Naive thymus-derived CD4-positive, alpha-beta T cell (primary cell): Measurements from ENCODE around the gene PABPN1L. TPM values are rescaled to one million over a fixed set of nuclear protein-coding genes. Genes with fewer than 3 reads are reported as not detected.

Experiments used
- ATAC-seq: fragments of 150-1000 bp; cut with Tn5 transposase; 2 replicates; pipeline ENCODE4 v1.10.0; 2021; ENCODE audit warnings: mild to moderate bottlenecking, moderate library complexity
- CTCF ChIA-PET: fragments of 350-600 bp; sonication (Branson Sonifier 250); formaldehyde crosslinking; loops from one replicate; lab custom pipeline; 2021; ENCODE audit warnings: antibody characterized with exemption; lab: Charles Lee
- POLR2A ChIA-PET: fragments of 350-600 bp; sonication (Branson Sonifier 250); formaldehyde crosslinking; loops from one replicate; lab custom pipeline; 2021; ENCODE audit warnings: antibody characterized with exemption, inconsistent platforms; lab: Charles Lee
- DNase-seq, 9 donors: peaks; one replicate each; pipeline versions ENCODE4 v3.0.0 to v3.0.0-alpha.2; 2020 to 2022; ENCODE audit warnings: mixed read lengths in 1 of 9
- H3K27ac ChIP-seq: one replicate; pipeline ENCODE4 v1.7.0; 2013; ENCODE audit warnings: mild to moderate bottlenecking, low read depth, low read length, moderate library complexity
- H3K27me3 ChIP-seq, 2 donors: one replicate each; pipeline ENCODE4 v1.7.0; 2013; ENCODE audit warnings: low read length in 2 of 2, mild to moderate bottlenecking in 2 of 2, moderate library complexity in 2 of 2; ENCODE audit not compliant: control insufficient read depth in 2 of 2, insufficient read depth in 2 of 2
- H3K36me3 ChIP-seq, 3 experiments: 1 replicate in 2 of 3; 2 replicates in 1 of 3; pipeline ENCODE4 v1.7.0; 2013; ENCODE audit warnings: low read length in 3 of 3, mild to moderate bottlenecking in 3 of 3, moderate library complexity in 1 of 3; ENCODE audit not compliant: insufficient read depth in 3 of 3, control insufficient read depth in 2 of 3
- H3K4me1 ChIP-seq, 2 donors: one replicate each; pipeline ENCODE4 v1.7.0; 2013; ENCODE audit warnings: low read length in 2 of 2, mild to moderate bottlenecking in 2 of 2, moderate library complexity in 1 of 2; ENCODE audit not compliant: control insufficient read depth in 2 of 2, insufficient read depth in 2 of 2
- H3K4me3 ChIP-seq: 2 replicates; pipeline ENCODE4 v1.7.0; 2013; ENCODE audit warnings: mild to moderate bottlenecking, low read length
- H3K9me3 ChIP-seq, 3 experiments: 1 replicate in 2 of 3; 2 replicates in 1 of 3; pipeline ENCODE4 v1.7.0; 2013; ENCODE audit warnings: low read length in 3 of 3; ENCODE audit not compliant: control insufficient read depth in 2 of 3
- H3K27ac Mint-ChIP-seq, 9 donors: one replicate each; pipeline ENCODE4 v1.8.0; 2020 to 2022; ENCODE audit warnings: mixed read lengths in 9 of 9, mild to moderate bottlenecking in 8 of 9, moderate library complexity in 5 of 9, inconsistent platforms in 2 of 9
- H3K27me3 Mint-ChIP-seq, 5 donors: one replicate each; pipeline ENCODE4 v1.8.0; 2021 to 2022; ENCODE audit warnings: mixed read lengths in 5 of 5, mild to moderate bottlenecking in 1 of 5
- H3K36me3 Mint-ChIP-seq, 5 donors: one replicate each; pipeline ENCODE4 v1.8.0; 2020 to 2022; ENCODE audit warnings: mixed read lengths in 5 of 5, mild to moderate bottlenecking in 3 of 5, inconsistent platforms in 1 of 5
- H3K4me1 Mint-ChIP-seq, 7 donors: one replicate each; pipeline ENCODE4 v1.8.0; 2020 to 2022; ENCODE audit warnings: mixed read lengths in 7 of 7, mild to moderate bottlenecking in 3 of 7, inconsistent platforms in 1 of 7
- H3K4me3 Mint-ChIP-seq, 10 donors: one replicate each; pipeline ENCODE4 v1.8.0; 2020 to 2022; ENCODE audit warnings: mild to moderate bottlenecking in 10 of 10, mixed read lengths in 10 of 10, moderate library complexity in 6 of 10, inconsistent platforms in 2 of 10
- H3K9me3 Mint-ChIP-seq, 11 donors: one replicate each; pipeline ENCODE4 v1.8.0; 2020 to 2022; ENCODE audit warnings: mixed read lengths in 11 of 11, mild to moderate bottlenecking in 4 of 11, inconsistent platforms in 1 of 11, moderate library complexity in 1 of 11
- intact Hi-C, 2 donors: fragments of 100-400 bp; cut with micrococcal nuclease; formaldehyde crosslinking; loops; one replicate each; pipeline ENCODE4 v1.15.1; 2023
- polyA plus RNA-seq, 2 donors: library from polyadenylated mRNA; unstranded; fragments of 300-500 nt; fragmentation: Illumina TruSeq; gene quantifications; one replicate each; pipeline ENCODE4 v1.2.3, GENCODE V29; 2021
- total RNA-seq, 6 experiments: library from RNA in 5 of 6; stranded (reverse) in 5 of 6; gene quantifications; 1 replicate in 5 of 6; 2 replicates in 1 of 6; pipeline ENCODE4 v1.2.3 and lab custom pipeline; 2021 to 2026

PABPN1L gene
- total and polyA plus RNA-seq, 7 experiments from 2014 or later = not detected

DNA sequence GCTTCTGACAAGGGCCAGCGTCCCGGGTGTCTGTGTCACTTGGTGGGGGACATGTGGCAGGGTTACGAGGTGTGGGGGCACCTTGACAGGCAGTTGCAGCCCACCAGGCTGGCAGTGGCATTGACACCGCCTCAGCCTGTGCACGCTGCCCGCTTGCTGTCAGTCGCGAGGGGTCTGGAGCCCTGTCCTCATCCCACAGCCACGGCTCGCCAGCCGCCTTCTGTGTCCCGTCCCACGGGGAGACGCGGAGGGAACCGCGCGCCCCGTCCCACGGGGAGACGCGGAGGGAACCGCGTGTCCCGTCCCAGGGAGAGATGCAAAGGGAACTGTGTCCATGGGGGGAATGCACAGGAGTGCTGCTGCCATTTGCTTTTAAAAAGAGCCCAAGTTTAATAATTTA is 3.5 kb downstream of the PABPN1L start:
- no peaks in the 10 kb centered on the region for H3K9me3 ChIP-seq
- Mint-ChIP-seq H3K4me3 (no peak overlapping the region), H3K27ac (peak overlapping the region in 1 of 9 donors; percentile 5), H3K36me3 (peaks cover 0 to 29% (median 0%) of the 10 kb centered on the region in 5 donors), H3K9me3 (no peaks in the 10 kb centered on the region), H3K27me3 (no peaks in the 10 kb centered on the region), H3K4me1 (peaks cover 6 to 18% (median 12%) of the 10 kb centered on the region in 7 donors)
- CTCF ChIA-PET = no interaction called here
- ATAC-seq (no peak), DNase-seq (no peak)
- intact Hi-C loops = no loop called here
- no peak overlapping the region for H3K27ac ChIP-seq
- no peaks in the 10 kb centered on the region for H3K27me3 ChIP-seq
- H3K4me1 ChIP-seq = peaks cover 7 to 8% of the 10 kb centered on the region in 2 donors
- H3K4me3 ChIP-seq = no peak overlapping the region
- POLR2A ChIA-PET = interaction anchor here (0.6 kb wide), 1 partner anchor 51 kb away, joined by 3 read pairs; no protein-coding TSS in a partner anchor
- peaks cover 4 to 42% (median 7%) of the 10 kb centered on the region in 3 experiments for H3K36me3 ChIP-seq

GRCh38 chr16:88861359-88861758 is 5.1 kb downstream of the PABPN1L start:
- Histone ChIP-seq H3K27me3 (no peaks in the 10 kb centered on the region), H3K9me3 (no peaks in the 10 kb centered on the region), H3K4me3 (no peak overlapping the region), H3K27ac (no peak overlapping the region), H3K4me1 (peaks cover 10 to 11% of the 10 kb centered on the region in 2 donors), H3K36me3 (peaks cover 4 to 49% (median 7%) of the 10 kb centered on the region in 3 experiments)
- H3K27ac Mint-ChIP-seq = no peak overlapping the region
- DNase-seq (no peak), ATAC-seq (no peak)
- peaks cover 0 to 29% (median 3%) of the 10 kb centered on the region in 5 donors for H3K36me3 Mint-ChIP-seq
- peaks cover 10 to 23% (median 18%) of the 10 kb centered on the region in 7 donors for H3K4me1 Mint-ChIP-seq
- ChIA-PET CTCF (no interaction called here), POLR2A (interaction anchor here (1.6 kb wide), 1 partner anchor 115 kb away, joined by 4 read pairs; no protein-coding TSS in a partner anchor)
- peaks cover 0 to 1% (median 0%) of the 10 kb centered on the region in 11 donors for H3K9me3 Mint-ChIP-seq
- peak overlapping the region in 1 of 10 donors; percentile 34 for H3K4me3 Mint-ChIP-seq
- H3K27me3 Mint-ChIP-seq = no peaks in the 10 kb centered on the region
- intact Hi-C loops = no loop called here

DNA sequence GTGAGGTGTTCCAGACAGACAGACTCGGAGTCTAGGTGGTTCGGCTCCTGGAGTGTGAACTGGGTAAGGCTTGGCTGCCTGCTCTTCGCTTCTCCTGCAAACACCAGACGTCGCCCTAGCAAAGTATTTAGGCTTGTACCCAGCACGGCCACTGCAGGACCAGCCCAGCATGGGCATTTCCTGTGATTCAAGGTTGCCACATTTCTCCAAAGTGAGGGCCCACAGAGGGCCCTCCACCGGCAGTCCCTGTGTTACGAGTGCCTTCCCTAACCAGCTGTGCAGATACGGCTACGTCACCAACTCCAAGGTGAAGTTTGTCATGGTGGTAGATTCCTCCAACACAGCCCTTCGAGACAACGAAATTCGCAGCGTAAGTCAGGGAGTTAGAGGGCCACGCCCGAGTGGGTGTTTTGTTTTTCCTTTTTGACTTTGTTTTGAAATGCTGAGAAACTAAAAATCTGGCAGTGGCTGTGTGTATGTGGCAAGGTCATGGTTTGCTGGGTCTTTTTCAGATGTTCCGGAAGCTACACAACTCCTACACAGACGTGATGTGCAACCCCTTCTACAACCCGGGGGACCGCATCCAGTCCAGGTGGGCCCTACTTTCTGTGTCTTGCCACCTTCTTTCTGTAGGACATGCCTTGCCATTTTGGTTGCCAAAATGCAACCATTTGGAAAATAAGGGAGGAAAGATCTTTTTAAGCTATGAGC is 6.9 kb downstream of the PABPN1L start:
- CTCF ChIA-PET = interaction anchor here (3.5 kb wide), 1 partner anchor 78 kb away, joined by 15 read pairs; no protein-coding TSS in a partner anchor
- Mint-ChIP-seq H3K27me3 (no peaks in the 10 kb centered on the region), H3K9me3 (peaks cover 0 to 3% (median 0%) of the 10 kb centered on the region in 11 donors), H3K27ac (peak overlapping the region in 1 of 9 donors; percentile 65), H3K4me3 (peak overlapping the region in 2 of 10 donors; percentile 47 to 99), H3K36me3 (peaks cover 0 to 29% (median 3%) of the 10 kb centered on the region in 5 donors), H3K4me1 (peaks cover 23 to 39% (median 32%) of the 10 kb centered on the region in 7 donors)
- ATAC-seq (no peak), DNase-seq (no peak)
- H3K27me3 ChIP-seq = no peaks in the 10 kb centered on the region
- H3K36me3 ChIP-seq = peaks cover 4 to 49% (median 7%) of the 10 kb centered on the region in 3 experiments
- intact Hi-C loops = loop anchor here (5.0 to 10.0 kb wide), 5 partner anchors 83 to 648 kb away; partner anchors contain the start of genes SPG7 (in 1 of the 2) and ZC3H18 (in 1 of the 2)
- H3K4me3 ChIP-seq = no peak overlapping the region
- POLR2A ChIA-PET = interaction anchor here (1.6 to 3.6 kb wide), 2 partner anchors 49 to 113 kb away, joined by 4 to 42 read pairs; partner anchors contain the start of gene APRT
- no peaks in the 10 kb centered on the region for H3K9me3 ChIP-seq
- peaks cover 18 to 25% of the 10 kb centered on the region in 2 donors for H3K4me1 ChIP-seq
- no peak overlapping the region for H3K27ac ChIP-seq

- H3K4me1 ChIP-seq = peaks cover 20 to 25% of the 10 kb centered on the region in 2 donors
- POLR2A ChIA-PET = interaction anchor here (0.6 to 3.6 kb wide), 26 partner anchors 9 to 1016 kb away, joined by 3 to 42 read pairs (median 4); partner anchors contain the start of genes APRT, CTU2, PABPN1L and RNF166
- H3K4me1 Mint-ChIP-seq = peaks cover 24 to 42% (median 34%) of the 10 kb centered on the region in 7 donors
- peak overlapping the region; percentile 94 to 100 (median 98) for H3K4me3 Mint-ChIP-seq
- H3K27ac Mint-ChIP-seq = peak overlapping the region; percentile 88 to 100 (median 94)
- CTCF ChIA-PET = interaction anchor here (0.6 to 3.5 kb wide), 13 partner anchors 9 to 431 kb away, joined by 3 to 15 read pairs (median 5); partner anchors contain the start of gene APRT
- H3K9me3 ChIP-seq = no peaks in the 10 kb centered on the region
- peaks cover 4 to 47% (median 7%) of the 10 kb centered on the region in 3 experiments for H3K36me3 ChIP-seq
- H3K9me3 Mint-ChIP-seq = peaks cover 0 to 3% (median 0%) of the 10 kb centered on the region in 11 donors
- intact Hi-C loops = loop anchor here (1.0 to 10.0 kb wide), 24 partner anchors 42 to 649 kb away; partner anchors contain the start of genes CDH15 (in 2 of the 2), PIEZO1 (in 2 of the 2), ZC3H18 (in 2 of the 2) and CDT1 (in 1 of the 2)
- peak overlapping the region; percentile 71 for H3K27ac ChIP-seq
- H3K4me3 ChIP-seq = peak overlapping the region; percentile 98
- no peaks in the 10 kb centered on the region for H3K27me3 ChIP-seq
- peaks cover 0 to 29% (median 3%) of the 10 kb centered on the region in 5 donors for H3K36me3 Mint-ChIP-seq
- H3K27me3 Mint-ChIP-seq = no peaks in the 10 kb centered on the region
- peak; percentile 51 for ATAC-seq
- DNase-seq = peak; percentile 54 to 72 (median 69)
Measured at GRCh38 chr16:88857728-88858339, 8.6 kb downstream of the PABPN1L start.

- Histone ChIP-seq H3K9me3 (no peaks in the 10 kb centered on the region), H3K27me3 (no peaks in the 10 kb centered on the region), H3K4me3 (peak within 1 kb of the TSS; percentile 98), H3K36me3 (peaks cover 1 to 39% (median 7%) of the 10 kb centered on the region in 3 experiments), H3K4me1 (peaks cover 20 to 25% of the 10 kb centered on the region in 2 donors), H3K27ac (peak within 1 kb of the TSS; percentile 71)
- Mint-ChIP-seq H3K9me3 (peaks cover 0 to 3% (median 0%) of the 10 kb centered on the region in 11 donors), H3K36me3 (peaks cover 0 to 23% (median 3%) of the 10 kb centered on the region in 5 donors), H3K4me1 (peaks cover 24 to 46% (median 41%) of the 10 kb centered on the region in 7 donors), H3K27me3 (no peaks in the 10 kb centered on the region), H3K27ac (peak within 1 kb of the TSS; percentile 88 to 100 (median 94)), H3K4me3 (peak within 1 kb of the TSS; percentile 94 to 100 (median 98))
- CTCF ChIA-PET = interaction anchor here (0.6 to 3.5 kb wide), 10 partner anchors 42 to 432 kb away, joined by 3 to 15 read pairs (median 5); partner anchors contain the start of gene APRT
- intact Hi-C loops = loop anchor here (1.0 to 10.0 kb wide), 24 partner anchors 41 to 650 kb away; partner anchors contain the start of genes CDH15 (in 2 of the 2), PIEZO1 (in 2 of the 2), ZC3H18 (in 2 of the 2) and CDT1 (in 1 of the 2)
- POLR2A ChIA-PET = interaction anchor here (0.6 to 3.6 kb wide), 36 partner anchors 10 to 1016 kb away, joined by 3 to 42 read pairs (median 3); partner anchors contain the start of genes APRT, CTU2, PABPN1L and RNF166
- ATAC-seq (peak; percentile 95), DNase-seq (peak; percentile 95 to 100 (median 98))
Measured at GRCh38 chr16:88856828-88857727, 9.4 kb downstream of the PABPN1L start, which contains the start of the genes GALNS and TRAPPC2L. GALNS (minus strand) TSS chr16:88856947; CDS start chr16:88856877, 70 bp downstream. TRAPPC2L (plus strand) TSS chr16:88857127; CDS start chr16:88857151, 24 bp downstream.
